Fibroblast of pulmonary artery (primary cell): Measurements from ENCODE around the gene SLC10A7.

Experiments used
- DNase-seq: peaks from one replicate; pipeline ENCODE4 v3.0.0-alpha.2; 2010; ENCODE audit warnings: low read depth
- H3K4me3 ChIP-seq: replicated peaks from 2 replicates; pipeline ENCODE4 v1.5.1; 2011; ENCODE audit warnings: low read depth, mild to moderate bottlenecking, control low read depth, low read length, moderate library complexity
- CTCF ChIP-seq: IDR thresholded peaks from 2 replicates; pipeline ENCODE4 v1.5.1; 2011; ENCODE audit warnings: mild to moderate bottlenecking, control low read depth, low read length, inconsistent platforms; ENCODE audit errors: missing control alignments

Gene SLC10A7

GRCh38 chr4:146236216-146236615, 285.5 kb downstream of the SLC10A7 start:
- DNase-seq, result no peak
- no peak for TF ChIP-seq CTCF
- H3K4me3 ChIP-seq, result no peak overlapping the region

- no peak overlapping the region for H3K4me3 ChIP-seq
- TF ChIP-seq CTCF, result no peak
- no peak for DNase-seq
Measured at GRCh38 chr4:146235654-146236177, 286.0 kb downstream of the SLC10A7 start.

- TF ChIP-seq CTCF, result no peak
- no peak for DNase-seq
- H3K4me3 ChIP-seq, result no peak overlapping the region
Measured at GRCh38 chr4:146232131-146232722, 289.5 kb downstream of the SLC10A7 start.

- no peak for TF ChIP-seq CTCF
- DNase-seq, result no peak
- H3K4me3 ChIP-seq, result no peak overlapping the region
Measured at GRCh38 chr4:146229406-146229805, 292.3 kb downstream of the SLC10A7 start.

- H3K4me3 ChIP-seq, result no peak overlapping the region
- DNase-seq, result peak; percentile 62
- TF ChIP-seq CTCF, result no peak
Measured at GRCh38 chr4:146224326-146224966, 297.3 kb downstream of the SLC10A7 start.

GRCh38 chr4:146222313-146222712, 299.4 kb downstream of the SLC10A7 start:
- H3K4me3 ChIP-seq, result no peak overlapping the region
- DNase-seq, result peak; percentile 61

More at GRCh38 chr4:146222313-146222712, 299.4 kb downstream of the SLC10A7 start:
- no peak for TF ChIP-seq CTCF
